Thyroid gland (tissue), 4 donors: ENCODE results near the gene HMX2.

Experiments used
- CTCF ChIP-seq, 6 experiments: fragments of 200-600 bp in 3 of 6; fragments of 450-650 bp in 3 of 6; sonication (generic) in 3 of 6; IDR thresholded peaks; one replicate each; pipeline ENCODE4 v1.5.1; 2016 to 2019; ENCODE audit warnings: antibody characterized with exemption in 6 of 6, mild to moderate bottlenecking in 2 of 6, inconsistent platforms in 1 of 6, moderate library complexity in 1 of 6
- POLR2A ChIP-seq, 2 donors: fragments of 450-650 bp; IDR thresholded peaks; one replicate each; pipeline ENCODE4 v1.6.1; 2017; ENCODE audit warnings: antibody characterized with exemption in 2 of 2, mild to moderate bottlenecking in 2 of 2, moderate library complexity in 1 of 2

GRCh38 chr10:123175389-123176387 is 27.8 kb downstream of the HMX2 start:
- TF ChIP-seq CTCF (IDR thresholded peaks at IDR 0.05) (no peak), POLR2A (IDR thresholded peaks at IDR 0.05) (no peak)
